Heart left ventricle (tissue), 16 donors: ENCODE data around the gene SLC4A3. TPM values are rescaled to one million over a fixed set of nuclear protein-coding genes. Genes with fewer than 3 reads are reported as not detected.

Experiments used
- ATAC-seq, 4 donors: fragments of 200-7000 bp; cut with Tn5 transposase; one replicate each; pipeline ENCODE4 v1.9.1; 2020 to 2022; ENCODE audit warnings: moderate library complexity in 4 of 4, mild to moderate bottlenecking in 3 of 4, moderate number of reproducible peaks in 1 of 4
- DNase-seq, 5 donors: peaks; one replicate each; pipeline ENCODE4 v3.0.0-alpha.2; 2020
- H3K27ac ChIP-seq, 12 donors: fragments of 200-600 bp; sonication (generic) in 4 of 12; one replicate each; pipeline versions ENCODE4 v1.5.0 to v1.8.0; 2016 to 2022; ENCODE audit warnings: mild to moderate bottlenecking in 2 of 12
- H3K27me3 ChIP-seq, 9 donors: fragments of 200-600 bp; sonication (generic) in 2 of 9; one replicate each; pipeline versions ENCODE4 v1.5.1 to v1.8.0; 2016 to 2022; ENCODE audit warnings: mild to moderate bottlenecking in 3 of 9
- H3K36me3 ChIP-seq, 9 donors: fragments of 200-600 bp; sonication (generic) in 2 of 9; one replicate each; pipeline versions ENCODE4 v1.5.0 to v1.8.0; 2018 to 2022; ENCODE audit warnings: mild to moderate bottlenecking in 2 of 9
- H3K4me1 ChIP-seq, 12 donors: fragments of 200-600 bp; sonication (generic) in 4 of 12; one replicate each; pipeline versions ENCODE4 v1.5.0 to v1.8.0; 2016 to 2022; ENCODE audit warnings: mild to moderate bottlenecking in 3 of 12
- H3K4me3 ChIP-seq, 12 donors: fragments of 200-600 bp; sonication (generic) in 4 of 12; one replicate each; pipeline versions ENCODE4 v1.5.0 to v1.8.0; 2017 to 2022; ENCODE audit warnings: mild to moderate bottlenecking in 9 of 12, moderate library complexity in 4 of 12
- H3K9me3 ChIP-seq, 12 donors: fragments of 200-600 bp; sonication (generic) in 4 of 12; one replicate each; pipeline versions ENCODE4 v1.5.0 to v1.8.0; 2016 to 2022; ENCODE audit warnings: mild to moderate bottlenecking in 1 of 12
- POLR2A ChIP-seq, 2 donors: fragments of 450-650 bp; IDR thresholded peaks; one replicate each; pipeline ENCODE4 v1.6.1; 2017; ENCODE audit warnings: antibody characterized with exemption in 2 of 2, mild to moderate bottlenecking in 2 of 2, moderate library complexity in 2 of 2
- WGBS, 4 donors: extraction: QIAGEN DNeasy Blood & Tissue Kit in 2 of 4; methylation state at CpG; one replicate each; pipeline versions ENCODE4 v1.1.5 to v1.1.7; 2013 to 2018; 5-methylcytosine and 5-hydroxymethylcytosine counted together
- intact Hi-C, 10 donors: fragments of 100-400 bp; cut with DNase I; formaldehyde crosslinking; loops; one replicate each; pipeline versions ENCODE4 v1.11.1 to v1.14.2; 2022
- long read RNA-seq, 3 donors: library from polyadenylated mRNA; unstranded; transcript quantifications; one replicate each; pipeline ENCODE4 v2.0.0, GENCODE V29; 2020 to 2021
- polyA plus RNA-seq, 2 donors: library from polyadenylated mRNA; stranded (reverse); fragments of 200-250 nt; gene quantifications; one replicate each; pipeline ENCODE4 v1.2.3, GENCODE V29; 2013
- total RNA-seq, 9 donors: library from RNA; depleted of rRNA in 2 of 9; stranded (reverse); fragments of >200 nt in 2 of 9; fragmentation: NEBNext Ultra II Directional in 3 of 9; extraction: Animal tissue kit (Norgen Biotek cat#: 25700) in 3 of 9; gene quantifications; one replicate each; pipeline versions ENCODE4 v1.1.0 to v1.2.4, GENCODE V29; 2016 to 2023
- TF ChIP-seq, protein P1 (sequence below), 12 donors: fragments of 200-600 bp; sonication (generic) in 4 of 12; IDR thresholded peaks; one replicate each; pipeline versions ENCODE4 v1.5.0 to v1.8.0; 2018 to 2022; ENCODE audit warnings: antibody characterized with exemption in 12 of 12, mild to moderate bottlenecking in 5 of 12
- donor health status: ischemic (EF 13 %, LVEDD 7.1; RV severe dilation, severe dysfunction).
- donor health status: healthy with polysubstance abuse.
- donor health status: DM: no; HTN: yes; CAD: no.
- donor health status: DM: no; HTN: no; CAD: no.
- donor health status: ischemic (EF 25% LVEDD 6.9; RV normal size, moderate dysfunction).
- donor health status: ischemic (EF 25% LVEDD 5.7; RV mildly dilated, moderate dysfunction).
- donor health status: healthy.
- donor health status: DM: yes; HTN: yes; CAD: no.
- donor health status: ischemic (EF 35%, LVEDD 5.7; RV mildly dilated, moderate dysfunction).
- donor health status: nonischemic (EF 11% LVEDD 7.7; RV severe dilation, severe dysfunction).
- donor health status: DM: yes; HTN: yes; CAD: no.
- donor health status: PGD.
- donor health status: ischemic (EF 29% LVEDD 5.4; RV normal size, mild dysfunction).
- donor health status: nonischemic (EF 23%, LVEDD 6.1; RV moderate dilation, normal function).

The SLC4A3 gene
- total RNA-seq (100 to 1,000 TPM; 249 to 507 (median 428) TPM), polyA plus RNA-seq (100 to 1,000 TPM; 236 to 250 TPM)
- long read RNA-seq, donor 1, full-length matches to known transcripts, result 35 of 779 reads
- long read RNA-seq, donor 1, partial matches to known transcripts, result 424 of 779 reads
- long read RNA-seq, donor 1, other reads (novel, unspliced or antisense), result 320 of 779 reads
- long read RNA-seq, donor 2, full-length matches to known transcripts, result 28 of 1,755 reads
- long read RNA-seq, donor 2, partial matches to known transcripts, result 827 of 1,755 reads
- long read RNA-seq, donor 2, other reads (novel, unspliced or antisense), result 900 of 1,755 reads
- long read RNA-seq, donor 3, full-length matches to known transcripts, result 44 of 647 reads
- long read RNA-seq, donor 3, partial matches to known transcripts, result 337 of 647 reads
- long read RNA-seq, donor 3, other reads (novel, unspliced or antisense), result 266 of 647 reads

GRCh38 chr2:219627103-219628100, at the start of gene SLC4A3:
Gene SLC4A3 (plus strand): TSS chr2:219627630. CDS start chr2:219627993, 363 bp downstream.
- H3K4me1 ChIP-seq, result peaks cover 0 to 67% (median 6%) of the 10 kb centered on the region in 12 donors
- TF ChIP-seq, protein P1, sequence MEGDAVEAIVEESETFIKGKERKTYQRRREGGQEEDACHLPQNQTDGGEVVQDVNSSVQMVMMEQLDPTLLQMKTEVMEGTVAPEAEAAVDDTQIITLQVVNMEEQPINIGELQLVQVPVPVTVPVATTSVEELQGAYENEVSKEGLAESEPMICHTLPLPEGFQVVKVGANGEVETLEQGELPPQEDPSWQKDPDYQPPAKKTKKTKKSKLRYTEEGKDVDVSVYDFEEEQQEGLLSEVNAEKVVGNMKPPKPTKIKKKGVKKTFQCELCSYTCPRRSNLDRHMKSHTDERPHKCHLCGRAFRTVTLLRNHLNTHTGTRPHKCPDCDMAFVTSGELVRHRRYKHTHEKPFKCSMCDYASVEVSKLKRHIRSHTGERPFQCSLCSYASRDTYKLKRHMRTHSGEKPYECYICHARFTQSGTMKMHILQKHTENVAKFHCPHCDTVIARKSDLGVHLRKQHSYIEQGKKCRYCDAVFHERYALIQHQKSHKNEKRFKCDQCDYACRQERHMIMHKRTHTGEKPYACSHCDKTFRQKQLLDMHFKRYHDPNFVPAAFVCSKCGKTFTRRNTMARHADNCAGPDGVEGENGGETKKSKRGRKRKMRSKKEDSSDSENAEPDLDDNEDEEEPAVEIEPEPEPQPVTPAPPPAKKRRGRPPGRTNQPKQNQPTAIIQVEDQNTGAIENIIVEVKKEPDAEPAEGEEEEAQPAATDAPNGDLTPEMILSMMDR (IDR thresholded peaks at IDR 0.05), result peak in 2 of 12 donors; percentile 17 to 34
- TF ChIP-seq POLR2A (IDR thresholded peaks at IDR 0.05), result peak in 1 of 2 donors; percentile 34
- intact Hi-C loops, result loop anchor here in 2 of 10 donors (1.0 to 10.0 kb wide), 4 partner anchors 17 to 223 kb away; partner anchors contain the start of genes OBSL1 (in 2 of the 2) and INHA (in 1 of the 2)
- 2 to 10% (median 3%) methylated on average over 24 to 103 of the region's 103 CpGs for WGBS, 4 donors
- H3K36me3 ChIP-seq, result peaks cover 0 to 5% (median 0%) of the 10 kb centered on the region in 9 donors
- no peaks in the 10 kb centered on the region for H3K9me3 ChIP-seq
- peak within 1 kb of the TSS; percentile 76 to 100 (median 95) for H3K27ac ChIP-seq
- DNase-seq, result peak in 3 of 5 donors; percentile 52 to 79 (median 67)
- H3K4me3 ChIP-seq, result peak within 1 kb of the TSS; percentile 44 to 71 (median 60)
- H3K27me3 ChIP-seq, result peaks cover 0 to 12% (median 6%) of the 10 kb centered on the region in 9 donors
- peak in 2 of 4 donors; percentile 8 to 14 for ATAC-seq

DNA sequence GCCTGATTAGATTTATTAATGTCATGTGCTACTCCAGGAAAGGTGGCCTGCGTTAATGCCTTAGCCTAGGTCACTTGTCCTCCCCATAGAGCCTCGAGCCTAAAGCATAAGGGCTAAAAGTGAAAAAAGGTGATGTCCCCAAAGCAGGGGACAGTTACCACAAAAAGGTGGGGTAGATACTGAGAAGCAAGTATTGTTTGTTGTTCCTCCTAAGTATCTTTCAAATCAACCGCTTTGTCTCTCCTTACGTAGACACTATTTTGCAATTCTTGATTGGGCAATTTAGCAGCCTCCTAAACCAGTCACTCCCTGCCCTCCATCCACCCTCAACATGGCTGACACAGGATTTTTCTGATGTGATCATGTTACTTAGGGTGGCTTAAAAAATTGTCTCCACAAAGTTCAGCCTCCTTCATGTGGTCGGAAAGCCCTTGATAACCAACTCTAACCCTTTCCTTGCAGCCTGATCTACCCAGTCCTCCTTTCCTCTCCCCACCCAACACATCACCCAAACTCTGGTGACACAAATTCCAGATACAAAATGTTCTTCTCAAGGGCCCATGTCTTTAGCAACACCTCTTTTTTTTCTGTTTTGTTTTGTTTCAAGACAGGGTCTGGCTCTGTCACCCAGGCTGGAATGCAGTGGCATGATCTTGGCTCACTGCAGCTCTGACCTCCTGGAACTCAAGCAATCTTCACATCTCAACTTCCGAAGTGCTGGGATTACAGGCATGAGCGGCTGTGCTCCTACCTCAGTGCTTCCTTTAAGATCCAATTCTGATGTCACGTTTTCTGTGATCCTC, 48.4 kb upstream of the SLC4A3 start:
- WGBS, 4 donors, result 71 to 80% (median 73%) methylated on average over 8 of the region's 8 CpGs
- Histone ChIP-seq H3K36me3 (no peaks in the 10 kb centered on the region), H3K9me3 (no peaks in the 10 kb centered on the region), H3K27me3 (peaks cover 0 to 12% (median 0%) of the 10 kb centered on the region in 9 donors), H3K4me3 (no peak overlapping the region), H3K27ac (no peak overlapping the region), H3K4me1 (peaks cover 0 to 10% (median 0%) of the 10 kb centered on the region in 12 donors)
- ATAC-seq (no peak), DNase-seq (no peak)
- intact Hi-C loops, result no loop called here
- no peak for TF ChIP-seq POLR2A (IDR thresholded peaks at IDR 0.05)
- TF ChIP-seq, protein P1 (IDR thresholded peaks at IDR 0.05), result no peak

GRCh38 chr2:219581346-219581745, 46.1 kb upstream of the SLC4A3 start:
- no peaks in the 10 kb centered on the region for H3K36me3 ChIP-seq
- intact Hi-C loops, result no loop called here
- H3K27ac ChIP-seq, result no peak overlapping the region
- no peak for TF ChIP-seq POLR2A (IDR thresholded peaks at IDR 0.05)
- TF ChIP-seq, protein P1 (IDR thresholded peaks at IDR 0.05), result no peak
- H3K27me3 ChIP-seq, result peaks cover 0 to 12% (median 0%) of the 10 kb centered on the region in 9 donors
- peaks cover 0 to 1% (median 0%) of the 10 kb centered on the region in 12 donors for H3K4me1 ChIP-seq
- no peaks in the 10 kb centered on the region for H3K9me3 ChIP-seq
- DNase-seq, result no peak
- no peak overlapping the region for H3K4me3 ChIP-seq
- 70 to 82% (median 78%) methylated on average over 2 of the region's 2 CpGs for WGBS, 4 donors
- ATAC-seq, result no peak
